ENCODE measurements around the gene ITGB3.

DNA sequence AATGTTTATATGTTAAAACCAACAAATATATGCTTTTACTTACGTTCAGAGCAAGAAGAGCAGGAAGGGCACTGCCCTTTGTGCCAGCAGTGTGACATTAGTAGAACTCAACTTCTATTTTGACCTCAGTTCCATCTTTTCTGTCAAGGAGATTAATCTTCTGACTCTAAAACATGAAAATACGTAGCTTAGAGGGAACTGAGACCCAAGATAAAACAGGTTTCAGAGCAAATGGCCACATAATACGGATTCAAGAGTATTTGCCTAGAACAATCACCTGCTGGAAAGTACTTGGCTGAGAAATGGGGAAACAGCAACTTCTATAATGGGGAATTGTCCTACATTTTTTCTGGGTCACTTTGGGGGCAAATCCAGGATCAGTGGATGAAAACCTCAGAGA lies 22.3 kb upstream of the ITGB3 start:
- TF ChIP-seq, protein P1, sequence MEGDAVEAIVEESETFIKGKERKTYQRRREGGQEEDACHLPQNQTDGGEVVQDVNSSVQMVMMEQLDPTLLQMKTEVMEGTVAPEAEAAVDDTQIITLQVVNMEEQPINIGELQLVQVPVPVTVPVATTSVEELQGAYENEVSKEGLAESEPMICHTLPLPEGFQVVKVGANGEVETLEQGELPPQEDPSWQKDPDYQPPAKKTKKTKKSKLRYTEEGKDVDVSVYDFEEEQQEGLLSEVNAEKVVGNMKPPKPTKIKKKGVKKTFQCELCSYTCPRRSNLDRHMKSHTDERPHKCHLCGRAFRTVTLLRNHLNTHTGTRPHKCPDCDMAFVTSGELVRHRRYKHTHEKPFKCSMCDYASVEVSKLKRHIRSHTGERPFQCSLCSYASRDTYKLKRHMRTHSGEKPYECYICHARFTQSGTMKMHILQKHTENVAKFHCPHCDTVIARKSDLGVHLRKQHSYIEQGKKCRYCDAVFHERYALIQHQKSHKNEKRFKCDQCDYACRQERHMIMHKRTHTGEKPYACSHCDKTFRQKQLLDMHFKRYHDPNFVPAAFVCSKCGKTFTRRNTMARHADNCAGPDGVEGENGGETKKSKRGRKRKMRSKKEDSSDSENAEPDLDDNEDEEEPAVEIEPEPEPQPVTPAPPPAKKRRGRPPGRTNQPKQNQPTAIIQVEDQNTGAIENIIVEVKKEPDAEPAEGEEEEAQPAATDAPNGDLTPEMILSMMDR (IDR thresholded peaks at IDR 0.05 in 2 of 3, conservative IDR thresholded peaks at IDR 0.05 in 1 of 3; ENCODE audit: borderline replicate concordance in 1 of 3, insufficient read depth in 1 of 3, low read depth in 2 of 3, low read length in 2 of 3), result no peak
- TF ChIP-seq POLR2A (IDR thresholded peaks at IDR 0.05; ENCODE audit: borderline replicate concordance, extremely low read depth, insufficient read depth, insufficient read length) (no peak), RAD21 (IDR thresholded peaks at IDR 0.05; ENCODE audit: low read depth) (no peak), CEBPB (IDR thresholded peaks at IDR 0.05; ENCODE audit: low read depth) (no peak), ELF1 (IDR thresholded peaks at IDR 0.05; ENCODE audit: borderline replicate concordance, low read depth) (no peak), JUND (IDR thresholded peaks at IDR 0.05) (no peak), EZH2 (IDR thresholded peaks at IDR 0.05) (no peak), ZNF274 (IDR thresholded peaks at IDR 0.05; ENCODE audit: low read depth, low read length) (no peak), EZH2phosphoT487 (IDR thresholded peaks at IDR 0.05; ENCODE audit: borderline replicate concordance) (no peak), FOSL1 (IDR thresholded peaks at IDR 0.05; ENCODE audit: low read depth) (no peak)
- TF ChIP-seq, protein P2, sequence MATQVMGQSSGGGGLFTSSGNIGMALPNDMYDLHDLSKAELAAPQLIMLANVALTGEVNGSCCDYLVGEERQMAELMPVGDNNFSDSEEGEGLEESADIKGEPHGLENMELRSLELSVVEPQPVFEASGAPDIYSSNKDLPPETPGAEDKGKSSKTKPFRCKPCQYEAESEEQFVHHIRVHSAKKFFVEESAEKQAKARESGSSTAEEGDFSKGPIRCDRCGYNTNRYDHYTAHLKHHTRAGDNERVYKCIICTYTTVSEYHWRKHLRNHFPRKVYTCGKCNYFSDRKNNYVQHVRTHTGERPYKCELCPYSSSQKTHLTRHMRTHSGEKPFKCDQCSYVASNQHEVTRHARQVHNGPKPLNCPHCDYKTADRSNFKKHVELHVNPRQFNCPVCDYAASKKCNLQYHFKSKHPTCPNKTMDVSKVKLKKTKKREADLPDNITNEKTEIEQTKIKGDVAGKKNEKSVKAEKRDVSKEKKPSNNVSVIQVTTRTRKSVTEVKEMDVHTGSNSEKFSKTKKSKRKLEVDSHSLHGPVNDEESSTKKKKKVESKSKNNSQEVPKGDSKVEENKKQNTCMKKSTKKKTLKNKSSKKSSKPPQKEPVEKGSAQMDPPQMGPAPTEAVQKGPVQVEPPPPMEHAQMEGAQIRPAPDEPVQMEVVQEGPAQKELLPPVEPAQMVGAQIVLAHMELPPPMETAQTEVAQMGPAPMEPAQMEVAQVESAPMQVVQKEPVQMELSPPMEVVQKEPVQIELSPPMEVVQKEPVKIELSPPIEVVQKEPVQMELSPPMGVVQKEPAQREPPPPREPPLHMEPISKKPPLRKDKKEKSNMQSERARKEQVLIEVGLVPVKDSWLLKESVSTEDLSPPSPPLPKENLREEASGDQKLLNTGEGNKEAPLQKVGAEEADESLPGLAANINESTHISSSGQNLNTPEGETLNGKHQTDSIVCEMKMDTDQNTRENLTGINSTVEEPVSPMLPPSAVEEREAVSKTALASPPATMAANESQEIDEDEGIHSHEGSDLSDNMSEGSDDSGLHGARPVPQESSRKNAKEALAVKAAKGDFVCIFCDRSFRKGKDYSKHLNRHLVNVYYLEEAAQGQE (IDR thresholded peaks at IDR 0.05; ENCODE audit: low read depth), result no peak

Measured in HCT116 (cell line).